Measurements from ENCODE around the gene MAP7.
"Not testable (repeated sequence)": the region's sequence is repeated elsewhere in the genome, so short reads cannot be mapped to it uniquely, and the experiment has no call there.

Gene MAP7

GRCh38 chr6:136517002-136517401 is 33.2 kb downstream of the MAP7 start:
- H3K4me3 ChIP-seq (ENCODE audit: low read length), result no peak overlapping the region
- no peak for TF ChIP-seq ZNF274 (IDR thresholded peaks at IDR 0.05; ENCODE audit: low read depth, low read length)

DNA sequence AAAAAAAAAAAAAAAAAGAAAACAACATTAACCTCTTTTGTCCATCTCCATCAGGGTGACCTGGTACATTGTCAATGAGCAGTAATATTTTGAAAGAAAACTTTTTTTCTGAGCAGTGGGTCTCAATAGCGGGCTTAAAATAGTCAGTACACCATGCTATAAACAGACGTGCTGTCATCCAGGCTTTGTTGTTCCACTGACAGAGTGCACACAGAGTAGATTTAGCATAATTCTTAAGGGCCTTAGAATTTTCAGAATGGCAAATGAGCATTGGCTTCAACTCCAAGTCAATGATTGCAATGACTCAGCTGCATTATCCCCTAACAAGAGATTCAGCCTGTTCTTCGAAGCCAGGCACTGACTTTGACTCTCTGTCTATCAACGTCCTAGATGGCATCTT is 35.6 kb downstream of the MAP7 start:
- TF ChIP-seq ZNF274 (IDR thresholded peaks at IDR 0.05; ENCODE audit: low read depth, low read length), result no peak
- no peak overlapping the region for H3K4me3 ChIP-seq (ENCODE audit: low read length)

- no peak for TF ChIP-seq ZNF274 (IDR thresholded peaks at IDR 0.05; ENCODE audit: low read depth, low read length)
- no peak overlapping the region for H3K4me3 ChIP-seq (ENCODE audit: low read length)
These were observed 38.3 kb downstream of the MAP7 start for GRCh38 chr6:136511926-136512325.

GRCh38 chr6:136511397-136511796 is 38.8 kb downstream of the MAP7 start:
- H3K4me3 ChIP-seq (ENCODE audit: low read length), result no peak overlapping the region
- TF ChIP-seq ZNF274 (IDR thresholded peaks at IDR 0.05; ENCODE audit: low read depth, low read length), result no peak

- no peak for TF ChIP-seq ZNF274 (IDR thresholded peaks at IDR 0.05; ENCODE audit: low read depth, low read length)
- H3K4me3 ChIP-seq (ENCODE audit: low read length), result no peak overlapping the region
These were observed 39.4 kb downstream of the MAP7 start for GRCh38 chr6:136510782-136511181.

GRCh38 chr6:136510299-136510698 is 39.9 kb downstream of the MAP7 start:
- H3K4me3 ChIP-seq (ENCODE audit: low read length), result no peak overlapping the region
- TF ChIP-seq ZNF274 (IDR thresholded peaks at IDR 0.05; ENCODE audit: low read depth, low read length), result no peak

DNA sequence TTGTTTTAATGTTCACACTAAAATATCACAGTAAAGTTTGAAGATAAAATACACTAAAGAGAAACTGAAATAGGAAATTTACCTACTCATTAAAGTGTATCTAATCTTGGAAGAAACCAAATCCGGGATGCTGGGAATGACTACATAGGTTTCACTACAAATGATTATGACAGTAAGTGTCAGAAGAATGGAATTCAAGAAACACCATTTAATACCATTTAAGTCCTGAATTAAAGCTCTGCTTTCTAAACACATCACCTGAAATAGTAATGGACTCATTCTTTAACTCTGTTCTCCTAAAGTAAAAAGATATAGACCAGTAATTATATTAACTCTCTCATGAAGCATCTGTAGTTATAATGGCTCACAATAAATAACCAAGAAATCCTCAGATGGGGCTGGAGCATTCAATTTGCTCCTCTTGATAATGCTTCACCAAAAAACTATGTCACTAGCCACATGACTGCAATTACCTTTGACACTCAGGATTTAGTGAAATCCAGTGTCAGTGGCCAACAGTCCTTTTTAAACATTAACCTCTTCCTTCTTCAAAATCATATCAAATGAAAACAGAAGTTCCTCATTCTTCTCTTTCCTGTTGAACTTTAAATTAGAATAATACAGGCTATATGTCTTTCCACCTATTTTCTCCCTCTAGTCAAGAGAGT is 41.4 kb downstream of the MAP7 start:
- no peak for TF ChIP-seq ZNF274 (IDR thresholded peaks at IDR 0.05; ENCODE audit: low read depth, low read length)
- no peak overlapping the region for H3K4me3 ChIP-seq (ENCODE audit: low read length)

DNA sequence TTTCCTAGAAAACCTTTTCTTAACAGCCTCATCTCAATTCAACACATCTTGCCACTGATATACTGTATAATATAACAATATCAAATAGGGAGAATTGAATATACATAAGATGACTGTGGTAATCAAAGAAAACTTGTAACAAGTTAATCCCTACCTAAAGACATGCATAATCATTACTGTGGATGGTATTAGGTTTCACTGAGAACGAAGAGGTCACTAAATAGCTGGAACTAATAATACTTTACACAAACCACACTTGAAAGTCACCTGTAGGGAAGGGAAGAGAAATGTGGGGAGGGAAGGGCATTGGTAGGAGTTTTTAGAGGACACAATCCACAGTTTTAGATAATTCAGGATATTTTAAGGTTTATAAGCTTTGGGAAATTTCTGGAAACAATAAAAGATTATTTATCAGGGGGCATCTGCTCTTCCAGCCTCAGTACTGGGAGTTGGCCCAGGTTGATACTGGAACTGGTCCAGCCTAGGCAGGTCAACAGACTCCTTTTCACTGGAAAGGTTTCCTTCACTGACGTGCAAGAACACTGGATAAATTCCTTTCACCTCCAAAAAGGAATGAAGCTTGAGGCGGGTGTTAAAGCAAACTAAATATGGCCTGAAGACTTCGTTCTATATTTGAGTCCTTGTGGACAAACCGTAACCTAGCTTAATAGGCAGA is 44.0 kb downstream of the MAP7 start:
- no peak for TF ChIP-seq ZNF274 (IDR thresholded peaks at IDR 0.05; ENCODE audit: low read depth, low read length)
- no peak overlapping the region for H3K4me3 ChIP-seq (ENCODE audit: low read length)

DNA sequence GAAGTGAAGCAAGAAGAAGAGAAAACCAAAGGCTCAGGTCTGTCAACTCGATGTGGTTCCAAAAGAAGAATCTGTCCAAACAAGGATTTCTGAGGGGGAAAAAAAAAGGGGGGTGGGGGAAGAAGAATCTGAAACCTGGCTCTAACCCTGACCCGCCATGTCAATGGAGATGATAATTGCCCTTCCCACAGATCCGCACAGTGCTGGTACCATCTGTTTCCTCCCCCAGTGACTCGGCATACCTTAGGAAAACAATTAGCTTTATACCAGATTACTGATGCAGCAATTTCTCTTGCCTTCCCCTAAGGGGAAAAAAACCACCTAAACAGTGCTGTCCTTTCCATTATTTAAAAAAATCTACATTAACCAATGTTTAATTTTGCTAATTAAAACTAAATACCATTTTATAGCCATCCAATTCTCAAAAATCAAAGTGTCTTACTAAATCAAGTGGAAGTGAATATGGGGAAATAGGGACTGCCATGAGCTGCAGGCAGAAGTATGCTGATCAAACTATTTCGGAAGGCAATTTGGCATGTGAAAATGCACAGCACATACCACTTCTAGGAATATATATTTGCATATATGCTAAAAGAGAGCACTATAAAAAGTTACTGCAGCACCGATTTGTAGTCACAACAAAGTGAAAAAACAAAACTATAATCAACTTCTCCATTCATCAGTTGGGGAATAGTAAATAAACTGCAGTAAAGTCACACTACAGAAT is 46.8 kb downstream of the MAP7 start:
- no peak for TF ChIP-seq ZNF274 (IDR thresholded peaks at IDR 0.05; ENCODE audit: low read depth, low read length)
- H3K4me3 ChIP-seq (ENCODE audit: low read length), result no peak overlapping the region

DNA sequence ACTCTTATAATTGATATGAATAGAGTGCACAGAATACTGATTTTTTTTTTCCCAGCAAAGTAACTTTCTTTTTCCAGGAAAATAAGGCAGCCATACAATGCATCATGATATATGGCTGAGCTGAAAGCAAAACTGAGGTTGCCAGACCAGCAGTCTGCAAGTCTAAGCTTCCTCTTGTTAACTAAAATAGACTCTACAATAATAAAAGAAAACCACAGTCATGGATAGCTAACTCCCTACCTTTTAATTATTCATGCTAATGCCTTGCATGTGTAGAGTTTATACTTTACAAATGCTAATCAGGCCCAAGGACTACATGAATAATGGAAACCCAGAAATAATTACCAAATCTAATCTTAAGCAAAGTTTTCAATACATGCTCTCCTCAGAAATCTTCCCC is 47.4 kb downstream of the MAP7 start:
- H3K4me3 ChIP-seq (ENCODE audit: low read length), result no peak overlapping the region
- TF ChIP-seq ZNF274 (IDR thresholded peaks at IDR 0.05; ENCODE audit: low read depth, low read length), result no peak

GRCh38 chr6:136501514-136501913 is 48.7 kb downstream of the MAP7 start:
- TF ChIP-seq ZNF274 (IDR thresholded peaks at IDR 0.05; ENCODE audit: low read depth, low read length), result no peak
- H3K4me3 ChIP-seq (ENCODE audit: low read length), result no peak overlapping the region

GRCh38 chr6:136501096-136501495 is 49.1 kb downstream of the MAP7 start:
- H3K4me3 ChIP-seq (ENCODE audit: low read length), result no peak overlapping the region
- no peak for TF ChIP-seq ZNF274 (IDR thresholded peaks at IDR 0.05; ENCODE audit: low read depth, low read length)

DNA sequence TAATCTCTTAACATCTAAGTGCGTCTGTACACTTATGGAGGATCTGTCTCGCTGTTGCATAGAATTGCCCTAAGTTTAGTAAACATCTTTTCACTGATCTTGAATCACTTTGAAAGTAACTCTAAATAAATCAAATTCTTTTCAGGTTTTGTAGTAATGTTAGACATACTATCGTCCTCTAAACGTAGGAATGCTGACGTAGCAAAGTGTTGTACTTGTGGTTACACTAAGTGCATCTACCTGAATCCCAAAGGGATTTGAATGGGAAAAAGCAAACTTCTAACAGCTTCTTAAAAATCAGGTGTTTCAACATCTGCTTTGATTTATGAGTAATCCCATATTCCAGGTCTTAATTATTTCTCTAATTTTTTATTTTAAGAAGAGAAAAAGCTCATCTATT is 49.8 kb downstream of the MAP7 start:
- no peak overlapping the region for H3K4me3 ChIP-seq (ENCODE audit: low read length)
- TF ChIP-seq ZNF274 (IDR thresholded peaks at IDR 0.05; ENCODE audit: low read depth, low read length), result no peak

GRCh38 chr6:136499370-136499769 is 50.9 kb downstream of the MAP7 start:
- H3K4me3 ChIP-seq (ENCODE audit: low read length), result no peak overlapping the region
- no peak for TF ChIP-seq ZNF274 (IDR thresholded peaks at IDR 0.05; ENCODE audit: low read depth, low read length)

DNA sequence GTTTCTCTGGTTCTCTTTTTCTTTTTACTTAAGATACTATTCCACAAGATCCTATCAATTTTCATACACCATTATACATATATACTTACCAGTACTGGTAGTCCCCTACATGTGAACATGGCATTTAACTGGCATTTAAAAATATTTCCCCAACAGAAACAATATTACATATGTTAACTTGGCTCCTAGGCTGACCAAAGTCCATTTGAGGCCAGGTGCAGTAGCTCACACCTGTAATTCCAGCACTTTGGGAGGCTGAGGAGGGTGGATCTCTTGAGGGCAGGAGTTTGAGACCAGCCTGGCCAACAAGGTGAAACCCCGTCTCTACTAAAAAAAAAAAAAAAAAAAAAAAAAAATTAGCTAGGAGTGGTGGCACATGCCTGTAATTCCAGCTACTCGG is 53.8 kb downstream of the MAP7 start:
- not testable (repeated sequence) for H3K4me3 ChIP-seq (ENCODE audit: low read length)
